ENCODE data around the gene LCN6.

GRCh38 chr9:136786451-136786850, 38.1 kb upstream of the LCN6 start:
- no peak for TF ChIP-seq POLR2A (IDR thresholded peaks at IDR 0.05)
- no peak for TF ChIP-seq CTCF (IDR thresholded peaks at IDR 0.05)
